Measurements from ENCODE around the gene RAB40A.
"Not testable (repeated sequence)": the region's sequence is repeated elsewhere in the genome, so short reads cannot be mapped to it uniquely, and the experiment has no call there.

The RAB40A gene

GRCh38 chrX:103461156-103461555, 58.1 kb downstream of the RAB40A start:
- DNase-seq (ENCODE audit: low spot score) = no peak

GRCh38 chrX:103460001-103460755, 59.1 kb downstream of the RAB40A start:
- DNase-seq (ENCODE audit: low spot score) = not testable (repeated sequence)

GRCh38 chrX:103453655-103454054, 65.6 kb downstream of the RAB40A start:
- DNase-seq (ENCODE audit: low spot score) = no peak
